Measurements from ENCODE around the gene SH3TC1.

GRCh38 chr4:8152090-8152864 is 46.8 kb upstream of the SH3TC1 start:
- no peak for TF ChIP-seq POLR2A (IDR thresholded peaks at IDR 0.05)
- TF ChIP-seq, protein P1, sequence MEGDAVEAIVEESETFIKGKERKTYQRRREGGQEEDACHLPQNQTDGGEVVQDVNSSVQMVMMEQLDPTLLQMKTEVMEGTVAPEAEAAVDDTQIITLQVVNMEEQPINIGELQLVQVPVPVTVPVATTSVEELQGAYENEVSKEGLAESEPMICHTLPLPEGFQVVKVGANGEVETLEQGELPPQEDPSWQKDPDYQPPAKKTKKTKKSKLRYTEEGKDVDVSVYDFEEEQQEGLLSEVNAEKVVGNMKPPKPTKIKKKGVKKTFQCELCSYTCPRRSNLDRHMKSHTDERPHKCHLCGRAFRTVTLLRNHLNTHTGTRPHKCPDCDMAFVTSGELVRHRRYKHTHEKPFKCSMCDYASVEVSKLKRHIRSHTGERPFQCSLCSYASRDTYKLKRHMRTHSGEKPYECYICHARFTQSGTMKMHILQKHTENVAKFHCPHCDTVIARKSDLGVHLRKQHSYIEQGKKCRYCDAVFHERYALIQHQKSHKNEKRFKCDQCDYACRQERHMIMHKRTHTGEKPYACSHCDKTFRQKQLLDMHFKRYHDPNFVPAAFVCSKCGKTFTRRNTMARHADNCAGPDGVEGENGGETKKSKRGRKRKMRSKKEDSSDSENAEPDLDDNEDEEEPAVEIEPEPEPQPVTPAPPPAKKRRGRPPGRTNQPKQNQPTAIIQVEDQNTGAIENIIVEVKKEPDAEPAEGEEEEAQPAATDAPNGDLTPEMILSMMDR (IDR thresholded peaks at IDR 0.05) = no peak

Measured in adrenal gland (tissue), 5 donors.